Calu3 (cell line): Measurements from ENCODE around the gene TMEM212. TPM values are rescaled to one million over a fixed set of nuclear protein-coding genes. Genes with fewer than 3 reads are reported as not detected.

Source experiments
- BruUV-seq: library from RNA; stranded (reverse); fragments of 400-500 nt; replicated peaks from 2 replicates; lab custom pipeline; 2021; lab: Mats Ljungman, UMichigan
- CTCF ChIA-PET: fragments of 300-600 bp; sonication (Branson Sonifier 250); formaldehyde crosslinking; loops from one replicate; lab custom pipeline; 2022; ENCODE audit warnings: antibody characterized with exemption; lab: Charles Lee
- DNase-seq: peaks from one replicate; pipeline ENCODE4 v3.0.0; 2022
- H3K27ac Mint-ChIP-seq: one replicate; pipeline ENCODE4 v1.8.0; 2022; ENCODE audit warnings: mixed read lengths; ENCODE audit not compliant: unreplicated experiment
- H3K27me3 Mint-ChIP-seq: one replicate; pipeline ENCODE4 v1.8.0; 2022; ENCODE audit warnings: mixed read lengths; ENCODE audit not compliant: unreplicated experiment
- H3K36me3 Mint-ChIP-seq: one replicate; pipeline ENCODE4 v1.8.0; 2022; ENCODE audit warnings: mild to moderate bottlenecking, moderate library complexity, mixed read lengths; ENCODE audit not compliant: insufficient read depth, unreplicated experiment
- H3K4me1 Mint-ChIP-seq: one replicate; pipeline ENCODE4 v1.8.0; 2022; ENCODE audit warnings: mild to moderate bottlenecking, low read depth, mixed read lengths; ENCODE audit not compliant: unreplicated experiment
- H3K4me3 Mint-ChIP-seq: one replicate; pipeline ENCODE4 v1.8.0; 2022; ENCODE audit warnings: mild to moderate bottlenecking, low read depth, moderate library complexity, mixed read lengths; ENCODE audit not compliant: unreplicated experiment
- H3K9me3 Mint-ChIP-seq: one replicate; pipeline ENCODE4 v1.8.0; 2022; ENCODE audit warnings: low read depth, mixed read lengths; ENCODE audit not compliant: unreplicated experiment
- CTCF ChIP-seq: fragments of 200-600 bp; IDR thresholded peaks from one replicate; pipeline ENCODE4 v1.8.0; 2022; ENCODE audit warnings: antibody characterized with exemption; ENCODE audit not compliant: unreplicated experiment
- intact Hi-C: fragments of 100-400 bp; cut with micrococcal nuclease; formaldehyde crosslinking; loops from one replicate; pipeline ENCODE4 v1.10.0; 2022; ENCODE audit not compliant: unreplicated experiment
- total RNA-seq: library from RNA; stranded (reverse); gene quantifications from 2 replicates; pipeline ENCODE4 v1.2.3, GENCODE V29; 2022

TMEM212 gene
- total RNA-seq, 1 experiment from 2014 or later: not detected

GRCh38 chr3:171817074-171817800 lies 25.9 kb upstream of the TMEM212 start:
- no peaks in the 10 kb centered on the region for H3K27me3 Mint-ChIP-seq
- no peak for DNase-seq
- CTCF ChIA-PET: interaction anchor here (0.6 to 1.5 kb wide), 3 partner anchors 11 to 60 kb away, joined by 3 to 4 read pairs (median 3); no protein-coding TSS in a partner anchor
- TF ChIP-seq CTCF: no peak
- peaks cover 3% of the 10 kb centered on the region for H3K9me3 Mint-ChIP-seq
- H3K27ac Mint-ChIP-seq: no peak overlapping the region
- no TSS peak for BruUV-seq
- no peak overlapping the region for H3K4me3 Mint-ChIP-seq
- H3K36me3 Mint-ChIP-seq: peaks cover 2% of the 10 kb centered on the region
- intact Hi-C loops: no loop called here
- H3K4me1 Mint-ChIP-seq: peaks cover 44% of the 10 kb centered on the region

GRCh38 chr3:171821044-171821443 lies 22.1 kb upstream of the TMEM212 start:
- no peaks in the 10 kb centered on the region for H3K27me3 Mint-ChIP-seq
- no TSS peak for BruUV-seq
- H3K9me3 Mint-ChIP-seq: peaks cover 3% of the 10 kb centered on the region
- H3K36me3 Mint-ChIP-seq: no peaks in the 10 kb centered on the region
- CTCF ChIA-PET: interaction anchor here (1.7 kb wide), 1 partner anchor 13 kb away, joined by 11 read pairs; no protein-coding TSS in a partner anchor
- TF ChIP-seq CTCF: no peak
- DNase-seq: no peak
- H3K27ac Mint-ChIP-seq: no peak overlapping the region
- peaks cover 52% of the 10 kb centered on the region for H3K4me1 Mint-ChIP-seq
- H3K4me3 Mint-ChIP-seq: no peak overlapping the region
- intact Hi-C loops: no loop called here

- Mint-ChIP-seq H3K27me3 (no peaks in the 10 kb centered on the region), H3K27ac (peak overlapping the region; percentile 6), H3K4me3 (no peak overlapping the region), H3K36me3 (no peaks in the 10 kb centered on the region), H3K4me1 (peaks cover 47% of the 10 kb centered on the region), H3K9me3 (peaks cover 3% of the 10 kb centered on the region)
- BruUV-seq: no TSS peak
- no peak for TF ChIP-seq CTCF
- CTCF ChIA-PET: interaction anchor here (1.0 to 1.7 kb wide), 8 partner anchors 10 to 346 kb away, joined by 3 to 12 read pairs (median 5); partner anchors contain the start of gene PLD1
- intact Hi-C loops: no loop called here
- no peak for DNase-seq
These were observed 21.3 kb upstream of the TMEM212 start for GRCh38 chr3:171821778-171822358.

- Mint-ChIP-seq H3K27me3 (no peaks in the 10 kb centered on the region), H3K4me1 (peaks cover 47% of the 10 kb centered on the region), H3K36me3 (no peaks in the 10 kb centered on the region), H3K4me3 (no peak overlapping the region), H3K27ac (peak overlapping the region; percentile 6), H3K9me3 (peaks cover 3% of the 10 kb centered on the region)
- no peak for TF ChIP-seq CTCF
- DNase-seq: no peak
- intact Hi-C loops: no loop called here
- CTCF ChIA-PET: interaction anchor here (0.6 to 1.7 kb wide), 10 partner anchors 11 to 345 kb away, joined by 3 to 12 read pairs (median 4); partner anchors contain the start of gene PLD1
- BruUV-seq: no TSS peak
These were observed 20.6 kb upstream of the TMEM212 start for GRCh38 chr3:171822431-171823106.
